Mesothelial cell of epicardium (in vitro differentiated cells): Measurements from ENCODE around the gene EPHA10. TPM values are rescaled to one million over a fixed set of nuclear protein-coding genes. Genes with fewer than 3 reads are reported as not detected.

ENCODE experiments used
- DNase-seq, 2 experiments: peaks; one replicate each; pipeline ENCODE4 v3.0.0; 2021; ENCODE audit warnings: low spot score in 2 of 2; ENCODE audit not compliant: unreplicated experiment in 2 of 2
- H3K27ac Mint-ChIP-seq: 2 replicates; pipeline ENCODE4 v1.8.0; 2021; ENCODE audit warnings: mixed read lengths
- H3K27me3 Mint-ChIP-seq: 2 replicates; pipeline ENCODE4 v1.8.0; 2021; ENCODE audit warnings: low read depth, mixed read lengths
- H3K36me3 Mint-ChIP-seq: 2 replicates; pipeline ENCODE4 v1.8.0; 2021; ENCODE audit warnings: mixed read lengths
- H3K4me1 Mint-ChIP-seq: 2 replicates; pipeline ENCODE4 v1.8.0; 2021; ENCODE audit warnings: mixed read lengths
- H3K4me3 Mint-ChIP-seq: 2 replicates; pipeline ENCODE4 v1.8.0; 2021; ENCODE audit warnings: mild to moderate bottlenecking, moderate library complexity, mixed read lengths
- H3K9me3 Mint-ChIP-seq: 2 replicates; pipeline ENCODE4 v1.8.0; 2021; ENCODE audit warnings: mixed read lengths
- total RNA-seq: library from RNA; stranded (reverse); gene quantifications from 3 replicates; pipeline ENCODE4 v1.2.1, GENCODE V29; 2021
- TF ChIP-seq, protein P1 (sequence below): fragments of 200-600 bp; sonication (generic); IDR thresholded peaks from one replicate; pipeline ENCODE4 v1.5.0; 2021; ENCODE audit warnings: antibody characterized with exemption; ENCODE audit not compliant: unreplicated experiment

Gene EPHA10
- total RNA-seq, 1 donor from 2014 or later = 0.18 TPM

DNA sequence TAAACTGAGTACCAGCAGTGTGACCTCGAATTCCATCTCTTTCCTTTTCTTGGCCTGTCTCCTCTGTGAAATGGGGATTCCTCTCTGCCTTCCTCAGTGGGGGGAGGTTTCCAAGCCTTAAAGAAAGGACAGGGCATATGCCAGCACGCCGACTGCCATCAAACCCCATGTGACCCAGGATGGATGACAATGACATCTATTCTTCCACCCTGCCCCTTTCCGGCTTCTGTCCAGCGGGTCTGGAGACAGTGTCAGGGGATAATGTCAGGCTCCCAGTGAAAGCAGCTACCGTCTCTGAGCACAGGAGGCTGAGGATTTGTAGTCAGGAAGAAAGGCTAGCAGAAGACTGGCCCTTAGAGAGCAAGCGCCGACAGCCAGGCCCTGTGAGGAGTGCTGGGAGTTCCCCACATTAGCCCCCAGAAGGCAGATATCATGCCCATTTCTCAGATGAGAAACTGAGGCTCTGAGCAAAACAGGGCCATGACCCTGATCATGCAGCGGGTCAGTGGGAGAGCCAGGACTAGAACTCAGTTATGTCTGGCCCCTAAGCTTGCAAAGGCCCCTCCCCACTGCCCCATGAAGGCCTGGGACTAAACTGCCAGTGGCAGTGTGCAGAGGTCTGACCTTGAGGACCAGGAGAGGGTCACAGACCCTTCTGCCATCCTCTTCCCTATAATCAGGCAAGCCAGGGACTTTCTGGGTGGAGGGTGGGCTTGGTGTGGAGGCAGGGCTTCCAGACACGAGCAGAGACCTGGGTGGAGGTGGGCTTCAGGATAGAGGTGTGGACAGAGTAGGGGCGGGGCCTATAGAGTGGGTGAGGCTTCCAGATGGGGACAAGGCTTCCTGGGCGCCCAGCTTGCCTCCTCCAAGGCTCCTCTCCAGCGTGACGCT is 42.5 kb downstream of the EPHA10 start:
- TF ChIP-seq, protein P1, sequence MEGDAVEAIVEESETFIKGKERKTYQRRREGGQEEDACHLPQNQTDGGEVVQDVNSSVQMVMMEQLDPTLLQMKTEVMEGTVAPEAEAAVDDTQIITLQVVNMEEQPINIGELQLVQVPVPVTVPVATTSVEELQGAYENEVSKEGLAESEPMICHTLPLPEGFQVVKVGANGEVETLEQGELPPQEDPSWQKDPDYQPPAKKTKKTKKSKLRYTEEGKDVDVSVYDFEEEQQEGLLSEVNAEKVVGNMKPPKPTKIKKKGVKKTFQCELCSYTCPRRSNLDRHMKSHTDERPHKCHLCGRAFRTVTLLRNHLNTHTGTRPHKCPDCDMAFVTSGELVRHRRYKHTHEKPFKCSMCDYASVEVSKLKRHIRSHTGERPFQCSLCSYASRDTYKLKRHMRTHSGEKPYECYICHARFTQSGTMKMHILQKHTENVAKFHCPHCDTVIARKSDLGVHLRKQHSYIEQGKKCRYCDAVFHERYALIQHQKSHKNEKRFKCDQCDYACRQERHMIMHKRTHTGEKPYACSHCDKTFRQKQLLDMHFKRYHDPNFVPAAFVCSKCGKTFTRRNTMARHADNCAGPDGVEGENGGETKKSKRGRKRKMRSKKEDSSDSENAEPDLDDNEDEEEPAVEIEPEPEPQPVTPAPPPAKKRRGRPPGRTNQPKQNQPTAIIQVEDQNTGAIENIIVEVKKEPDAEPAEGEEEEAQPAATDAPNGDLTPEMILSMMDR = no peak
- Mint-ChIP-seq H3K27me3 (peaks cover 27% of the 10 kb centered on the region), H3K4me1 (no peaks in the 10 kb centered on the region), H3K9me3 (no peaks in the 10 kb centered on the region), H3K27ac (no peak overlapping the region), H3K36me3 (no peaks in the 10 kb centered on the region), H3K4me3 (no peak overlapping the region)
- DNase-seq = no peak

DNA sequence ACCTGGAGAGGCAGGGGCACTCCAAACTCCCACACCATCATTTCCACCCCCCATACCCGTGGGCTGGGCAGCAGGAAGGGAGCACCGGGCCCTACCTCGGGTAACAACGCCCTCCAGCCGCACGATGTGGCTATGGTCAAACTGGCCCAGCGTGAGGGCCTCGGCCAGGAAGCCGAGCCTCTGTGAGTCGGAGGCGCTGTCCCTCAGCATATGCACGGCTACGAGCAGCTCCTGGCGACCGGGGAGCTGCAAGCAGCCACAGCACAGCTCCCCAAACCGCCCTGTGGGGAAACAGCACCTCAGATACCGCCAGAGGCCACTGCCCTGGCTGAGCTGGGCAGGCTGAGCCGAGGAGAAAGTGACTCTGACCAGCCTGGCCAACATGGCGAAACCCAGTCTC is 43.4 kb downstream of the EPHA10 start:
- Mint-ChIP-seq H3K27me3 (peaks cover 24% of the 10 kb centered on the region), H3K36me3 (no peaks in the 10 kb centered on the region), H3K27ac (no peak overlapping the region), H3K4me1 (no peaks in the 10 kb centered on the region), H3K4me3 (no peak overlapping the region), H3K9me3 (no peaks in the 10 kb centered on the region)
- no peak for DNase-seq
- TF ChIP-seq, protein P1 = no peak

DNA sequence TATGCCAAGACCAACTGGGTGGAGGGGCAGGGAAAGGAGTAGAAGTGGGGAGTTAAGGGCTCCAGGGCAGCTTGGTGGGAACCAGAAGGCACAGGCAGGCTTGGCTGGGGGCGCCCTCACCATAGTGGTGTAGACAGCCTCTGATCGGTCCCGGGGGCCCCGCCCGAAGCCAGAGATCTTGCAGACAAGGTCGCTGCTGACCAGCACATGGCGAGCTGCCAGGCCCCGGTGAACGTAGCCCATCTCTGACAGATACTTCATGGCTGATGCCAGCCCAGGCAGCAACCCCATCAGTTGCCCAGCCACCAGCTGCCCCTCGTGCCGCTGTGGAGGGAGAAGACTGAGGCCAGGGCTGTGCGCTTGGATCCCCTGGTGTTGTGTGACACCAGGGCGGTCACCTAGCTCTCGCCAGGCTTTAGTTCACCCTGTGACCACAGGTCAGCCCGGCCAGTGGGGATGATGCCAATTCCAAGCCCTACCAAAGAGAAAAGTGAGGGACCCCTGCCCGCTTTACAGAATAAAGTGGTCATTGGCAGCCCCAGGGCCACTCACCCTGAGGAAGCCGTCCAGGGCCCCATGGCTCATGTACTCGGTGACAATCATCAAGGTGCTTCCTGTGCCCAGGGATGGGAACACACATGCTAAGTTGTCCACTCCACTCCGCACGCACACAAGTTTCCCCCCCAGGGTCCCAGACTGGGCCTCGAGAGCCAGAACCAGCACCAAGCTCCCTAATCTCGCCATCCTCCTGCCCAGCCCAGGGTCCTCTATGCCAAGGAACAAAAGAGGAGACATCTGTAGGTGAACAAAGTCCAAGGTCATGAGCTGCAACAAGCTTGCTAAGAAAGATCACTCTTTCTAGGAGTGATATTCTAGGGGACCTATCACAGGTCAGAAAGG is 44.4 kb downstream of the EPHA10 start:
- Mint-ChIP-seq H3K4me1 (no peaks in the 10 kb centered on the region), H3K27ac (no peak overlapping the region), H3K9me3 (no peaks in the 10 kb centered on the region), H3K27me3 (peaks cover 19% of the 10 kb centered on the region), H3K4me3 (no peak overlapping the region), H3K36me3 (no peaks in the 10 kb centered on the region)
- TF ChIP-seq, protein P1 = no peak
- no peak for DNase-seq

DNA sequence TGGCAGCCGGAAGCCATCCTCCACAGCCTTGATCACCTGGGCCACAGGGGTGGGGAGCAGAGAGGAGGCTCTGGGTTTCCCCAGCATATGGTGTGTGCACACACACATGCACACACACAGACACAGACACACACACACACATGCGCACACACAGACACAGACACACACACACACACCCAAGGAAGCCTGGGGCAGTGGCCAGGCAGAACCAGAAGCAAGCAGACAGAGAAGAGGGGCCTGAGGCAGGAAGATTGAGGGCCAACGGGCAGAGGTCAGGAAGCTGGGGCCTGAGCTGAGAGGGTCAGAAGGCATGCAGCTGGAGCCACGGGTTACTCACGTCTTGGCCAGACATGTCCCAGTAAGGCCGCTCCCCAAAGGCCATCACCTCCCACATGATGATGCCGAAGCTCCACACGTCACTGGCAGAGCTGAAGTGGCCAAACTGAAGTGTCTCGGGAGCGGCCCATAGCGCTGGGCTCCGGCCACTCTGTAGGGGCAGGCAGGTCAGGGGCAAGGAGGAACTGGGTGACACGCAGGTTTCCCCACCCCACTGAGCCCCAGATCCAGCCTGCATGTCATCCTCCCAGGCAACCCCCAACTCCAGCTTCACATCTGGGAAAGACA is 45.2 kb downstream of the EPHA10 start:
- Mint-ChIP-seq H3K4me3 (no peak overlapping the region), H3K4me1 (no peaks in the 10 kb centered on the region), H3K27ac (no peak overlapping the region), H3K27me3 (peaks cover 18% of the 10 kb centered on the region), H3K9me3 (no peaks in the 10 kb centered on the region), H3K36me3 (no peaks in the 10 kb centered on the region)
- TF ChIP-seq, protein P1 = no peak
- no peak for DNase-seq

DNA sequence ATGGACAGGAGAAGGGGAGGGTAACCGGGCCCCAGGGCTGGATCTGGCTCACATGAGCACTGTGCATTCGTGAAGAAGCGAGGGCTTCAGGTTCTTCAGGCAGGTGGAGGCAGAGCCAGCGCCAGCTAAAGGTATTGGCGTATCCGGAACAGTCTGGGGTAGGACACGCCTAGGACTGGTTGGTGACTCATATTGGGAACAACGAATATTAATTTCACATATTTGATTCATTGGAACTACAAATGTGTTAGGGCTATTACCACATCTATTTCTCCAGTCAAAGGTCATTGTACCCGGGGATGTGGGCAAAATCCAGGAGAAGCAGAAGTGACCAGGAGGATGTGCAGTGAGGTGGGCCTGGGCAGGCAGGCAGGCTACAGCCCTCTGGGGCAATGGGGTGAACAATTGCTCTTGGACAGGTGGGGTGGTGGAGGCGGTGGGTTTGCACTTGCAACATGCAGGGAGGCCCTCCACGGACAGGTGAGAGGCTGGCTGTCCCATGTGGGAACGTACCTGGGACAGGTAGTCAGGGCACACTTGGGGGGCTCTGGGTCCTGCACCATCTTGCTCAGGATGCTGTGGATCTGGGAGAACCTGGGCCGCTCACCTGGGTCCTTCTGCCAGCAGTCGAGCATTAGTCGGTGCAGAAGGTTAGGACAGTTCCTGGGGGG is 45.9 kb downstream of the EPHA10 start:
- Mint-ChIP-seq H3K27ac (no peak overlapping the region), H3K27me3 (peaks cover 16% of the 10 kb centered on the region), H3K36me3 (no peaks in the 10 kb centered on the region), H3K9me3 (no peaks in the 10 kb centered on the region), H3K4me1 (no peaks in the 10 kb centered on the region), H3K4me3 (no peak overlapping the region)
- TF ChIP-seq, protein P1 = no peak
- DNase-seq = no peak
